ENCODE results near the gene XRCC2. TPM values are rescaled to one million over a fixed set of nuclear protein-coding genes. Genes with fewer than 3 reads are reported as not detected.

Gene XRCC2
- total RNA-seq, 2 donors from 2014 or later: under 0.01 to 4.6 TPM

DNA sequence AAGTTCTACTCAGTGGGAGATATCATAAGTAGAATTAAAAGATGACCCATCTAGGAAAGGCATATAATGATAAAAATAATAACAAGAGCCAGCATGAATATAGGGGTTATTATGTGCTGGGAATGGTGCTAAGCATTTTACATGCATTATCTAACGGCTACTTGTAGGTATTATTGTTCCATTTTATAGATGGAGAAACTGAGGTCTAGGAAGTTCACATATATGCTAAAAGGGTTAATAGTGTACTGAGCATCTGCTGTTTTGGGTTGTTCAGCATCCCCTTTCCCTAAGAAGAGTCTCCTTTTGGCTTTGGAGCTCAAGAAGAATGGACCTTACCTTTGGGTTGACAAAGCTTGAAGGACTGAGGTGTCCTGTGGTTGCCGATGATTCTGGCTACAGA is 68.9 kb downstream of the XRCC2 start:
- ATAC-seq (no peak), DNase-seq (no peak)
- WGBS, 2 donors: 93 to 95% methylated on average over 2 of the region's 2 CpGs

DNA sequence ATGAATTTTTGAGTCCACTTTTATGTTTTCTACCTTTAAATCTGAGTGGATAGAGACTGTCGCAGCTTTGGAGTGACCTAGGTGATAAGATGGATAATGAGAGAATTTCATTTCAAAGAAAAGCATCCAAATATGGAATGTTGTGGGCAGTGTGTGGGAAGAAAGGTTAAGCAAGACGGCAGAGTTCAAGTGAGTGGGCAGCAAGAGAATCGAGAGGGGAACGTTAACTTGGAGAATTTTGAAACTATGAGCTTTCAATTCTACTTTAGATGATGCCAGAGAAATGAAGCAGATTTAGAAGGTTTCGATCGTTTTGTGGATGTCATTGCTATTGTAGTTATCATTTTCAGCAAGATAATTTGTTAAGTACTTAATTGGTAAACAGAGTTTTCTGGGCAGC is 73.0 kb downstream of the XRCC2 start:
- TF ChIP-seq, protein P1, sequence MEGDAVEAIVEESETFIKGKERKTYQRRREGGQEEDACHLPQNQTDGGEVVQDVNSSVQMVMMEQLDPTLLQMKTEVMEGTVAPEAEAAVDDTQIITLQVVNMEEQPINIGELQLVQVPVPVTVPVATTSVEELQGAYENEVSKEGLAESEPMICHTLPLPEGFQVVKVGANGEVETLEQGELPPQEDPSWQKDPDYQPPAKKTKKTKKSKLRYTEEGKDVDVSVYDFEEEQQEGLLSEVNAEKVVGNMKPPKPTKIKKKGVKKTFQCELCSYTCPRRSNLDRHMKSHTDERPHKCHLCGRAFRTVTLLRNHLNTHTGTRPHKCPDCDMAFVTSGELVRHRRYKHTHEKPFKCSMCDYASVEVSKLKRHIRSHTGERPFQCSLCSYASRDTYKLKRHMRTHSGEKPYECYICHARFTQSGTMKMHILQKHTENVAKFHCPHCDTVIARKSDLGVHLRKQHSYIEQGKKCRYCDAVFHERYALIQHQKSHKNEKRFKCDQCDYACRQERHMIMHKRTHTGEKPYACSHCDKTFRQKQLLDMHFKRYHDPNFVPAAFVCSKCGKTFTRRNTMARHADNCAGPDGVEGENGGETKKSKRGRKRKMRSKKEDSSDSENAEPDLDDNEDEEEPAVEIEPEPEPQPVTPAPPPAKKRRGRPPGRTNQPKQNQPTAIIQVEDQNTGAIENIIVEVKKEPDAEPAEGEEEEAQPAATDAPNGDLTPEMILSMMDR (IDR thresholded peaks at IDR 0.05): no peak
- TF ChIP-seq POLR2A (IDR thresholded peaks at IDR 0.05): no peak
- Histone ChIP-seq H3K4me1 (no peaks in the 10 kb centered on the region), H3K4me3 (no peak overlapping the region), H3K27me3 (no peaks in the 10 kb centered on the region), H3K27ac (no peak overlapping the region), H3K36me3 (replicated peaks in 1 of 2; ENCODE audit: insufficient read depth in 1 of 2, low read depth in 2 of 2) (no peaks in the 10 kb centered on the region), H3K9me3 (no peaks in the 10 kb centered on the region)
- 62 to 73% methylated on average over 6 of the region's 6 CpGs for WGBS, 2 donors
- ATAC-seq: no peak
- no peak for DNase-seq
- intact Hi-C loops (cut with DNase I): no loop called here

More for the DNA sequence above, 68.9 kb downstream of the XRCC2 start:
- no peak overlapping the region for H3K4me3 ChIP-seq
- TF ChIP-seq, protein P1 (IDR thresholded peaks at IDR 0.05): no peak
- no peak for TF ChIP-seq POLR2A (IDR thresholded peaks at IDR 0.05)
- H3K9me3 ChIP-seq: no peaks in the 10 kb centered on the region
- no peak overlapping the region for H3K27ac ChIP-seq
- H3K36me3 ChIP-seq (replicated peaks in 1 of 2; ENCODE audit: insufficient read depth in 1 of 2, low read depth in 2 of 2): no peaks in the 10 kb centered on the region
- intact Hi-C loops (cut with DNase I): no loop called here
- H3K27me3 ChIP-seq: no peaks in the 10 kb centered on the region
- no peaks in the 10 kb centered on the region for H3K4me1 ChIP-seq

DNA sequence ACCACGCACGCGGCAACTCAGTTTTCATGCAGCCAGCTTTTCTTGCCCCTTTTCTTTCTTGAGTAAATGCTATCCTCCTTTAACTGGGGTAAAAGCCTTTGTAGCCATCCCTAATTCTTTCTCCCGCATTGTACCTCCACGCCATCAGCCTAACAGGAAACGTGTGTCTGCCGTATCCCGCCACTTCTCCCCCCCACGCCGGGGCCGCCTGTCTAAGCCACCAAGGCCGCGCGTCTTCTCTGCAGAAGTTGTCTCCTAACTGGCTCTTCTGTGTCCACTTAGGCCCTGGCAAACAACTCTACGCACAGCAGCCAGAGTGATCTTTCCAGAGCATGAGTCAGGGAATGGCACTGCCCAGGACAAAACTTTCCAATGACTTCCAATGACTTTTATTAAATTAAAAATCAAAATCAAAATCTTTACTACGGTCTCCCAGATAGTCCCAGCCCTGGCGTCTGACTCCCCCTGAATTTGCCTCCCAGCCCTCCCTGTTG is 74.6 kb downstream of the XRCC2 start:
- ATAC-seq (no peak), DNase-seq (no peak)
- Histone ChIP-seq H3K27ac (no peak overlapping the region), H3K4me3 (no peak overlapping the region), H3K27me3 (no peaks in the 10 kb centered on the region), H3K9me3 (no peaks in the 10 kb centered on the region), H3K36me3 (replicated peaks in 1 of 2; ENCODE audit: insufficient read depth in 1 of 2, low read depth in 2 of 2) (no peaks in the 10 kb centered on the region), H3K4me1 (no peaks in the 10 kb centered on the region)
- TF ChIP-seq, protein P1 (IDR thresholded peaks at IDR 0.05): no peak
- TF ChIP-seq POLR2A (IDR thresholded peaks at IDR 0.05): no peak
- intact Hi-C loops (cut with DNase I): no loop called here
- 92 to 95% methylated on average over 17 of the region's 17 CpGs for WGBS, 2 donors

DNA sequence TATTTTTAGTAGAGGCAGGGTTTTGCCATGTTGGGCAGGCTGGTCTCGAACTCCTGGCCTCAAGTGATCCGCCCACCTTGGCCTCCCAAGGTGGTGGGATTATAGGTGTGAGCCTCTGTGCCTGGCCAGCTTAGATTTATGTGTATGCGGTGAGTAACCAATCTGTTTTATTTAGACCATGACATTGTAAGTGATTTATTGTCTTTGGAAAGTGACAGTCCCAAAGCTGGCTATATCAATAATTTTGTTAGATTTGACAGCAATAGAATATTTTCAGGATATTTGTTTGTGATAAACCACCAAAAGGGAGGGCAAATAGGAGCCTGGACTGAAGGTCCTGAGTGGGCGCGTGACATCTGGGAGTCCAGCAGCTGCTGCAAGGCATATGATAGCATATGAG is 75.7 kb downstream of the XRCC2 start:
- Histone ChIP-seq H3K36me3 (replicated peaks in 1 of 2; ENCODE audit: insufficient read depth in 1 of 2, low read depth in 2 of 2) (no peaks in the 10 kb centered on the region), H3K27ac (no peak overlapping the region), H3K4me3 (no peak overlapping the region), H3K4me1 (no peaks in the 10 kb centered on the region), H3K27me3 (no peaks in the 10 kb centered on the region), H3K9me3 (no peaks in the 10 kb centered on the region)
- DNase-seq (no peak), ATAC-seq (no peak)
- WGBS, 2 donors: 83 to 86% methylated on average over 5 of the region's 5 CpGs
- TF ChIP-seq, protein P1 (IDR thresholded peaks at IDR 0.05): no peak
- no peak for TF ChIP-seq POLR2A (IDR thresholded peaks at IDR 0.05)
- intact Hi-C loops (cut with DNase I): no loop called here

DNA sequence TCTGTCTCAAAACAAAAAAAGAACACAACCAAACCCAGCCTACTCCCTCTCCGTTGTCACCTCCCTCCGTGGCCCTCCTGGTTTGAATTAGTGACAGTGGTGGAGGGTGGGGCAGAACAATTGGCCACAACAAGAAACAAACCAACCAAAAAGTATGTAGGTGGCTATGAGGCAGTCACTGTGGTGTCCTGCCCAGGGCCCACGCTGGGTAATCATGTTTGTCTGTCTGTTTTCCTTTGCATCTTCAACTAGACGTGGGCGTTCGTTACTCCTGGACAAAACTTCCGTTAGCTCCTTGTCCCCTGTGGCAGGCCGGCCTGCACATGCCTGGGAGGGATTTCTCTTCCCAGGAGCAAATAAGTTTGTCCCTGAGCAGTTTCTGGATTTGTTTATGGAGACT is 78.4 kb downstream of the XRCC2 start:
- H3K27ac ChIP-seq: no peak overlapping the region
- no peak overlapping the region for H3K4me3 ChIP-seq
- H3K36me3 ChIP-seq (replicated peaks in 1 of 2; ENCODE audit: insufficient read depth in 1 of 2, low read depth in 2 of 2): no peaks in the 10 kb centered on the region
- 68 to 83% methylated on average over 8 of the region's 8 CpGs for WGBS, 2 donors
- no peaks in the 10 kb centered on the region for H3K9me3 ChIP-seq
- no peak for TF ChIP-seq POLR2A (IDR thresholded peaks at IDR 0.05)
- TF ChIP-seq, protein P1 (IDR thresholded peaks at IDR 0.05): no peak
- no peaks in the 10 kb centered on the region for H3K27me3 ChIP-seq
- H3K4me1 ChIP-seq: no peaks in the 10 kb centered on the region
- no peak for DNase-seq
- no peak for ATAC-seq
- intact Hi-C loops (cut with DNase I): no loop called here

Data from body of pancreas (tissue), 4 donors.